Activated B cell treated with CpG ODN at 0.5 μM for 24 hours (primary cell): ENCODE data around the gene TNFRSF14. TPM values are rescaled to one million over a fixed set of nuclear protein-coding genes. Genes with fewer than 3 reads are reported as not detected.
A peak's percentile ranks its signal among the peaks of the same experiment; 100 is the strongest.

Experiments used
- ATAC-seq: fragments of 200-7000 bp; cut with Tn5 transposase; one replicate; pipeline ENCODE4 v1.10.0; 2021; ENCODE audit warnings: low read depth, mild to moderate bottlenecking, moderate library complexity
- CTCF ChIA-PET: fragments of 350-600 bp; sonication (Branson Sonifier 250); formaldehyde crosslinking; loops from one replicate; lab custom pipeline; 2021; ENCODE audit warnings: antibody characterized with exemption; lab: Charles Lee
- POLR2A ChIA-PET: fragments of 350-600 bp; sonication (Branson Sonifier 250); formaldehyde crosslinking; loops from one replicate; lab custom pipeline; 2021; ENCODE audit warnings: antibody characterized with exemption; lab: Charles Lee
- DNase-seq: peaks from one replicate; pipeline ENCODE4 v3.0.0; 2022
- H3K27ac Mint-ChIP-seq: one replicate; pipeline ENCODE4 v1.8.0; 2020; ENCODE audit warnings: mixed read lengths
- H3K27me3 Mint-ChIP-seq: one replicate; pipeline ENCODE4 v1.8.0; 2021; ENCODE audit warnings: mixed read lengths
- H3K36me3 Mint-ChIP-seq: one replicate; pipeline ENCODE4 v1.8.0; 2021; ENCODE audit warnings: low read depth, mixed read lengths
- H3K4me1 Mint-ChIP-seq: one replicate; pipeline ENCODE4 v1.8.0; 2021; ENCODE audit warnings: mixed read lengths
- H3K4me3 Mint-ChIP-seq: one replicate; pipeline ENCODE4 v1.8.0; 2020; ENCODE audit warnings: mild to moderate bottlenecking, mixed read lengths
- H3K9me3 Mint-ChIP-seq: one replicate; pipeline ENCODE4 v1.8.0; 2020; ENCODE audit warnings: mixed read lengths
- CTCF ChIP-seq: fragments of 200-600 bp; IDR thresholded peaks from one replicate; pipeline ENCODE4 v1.8.0; 2022; ENCODE audit warnings: antibody characterized with exemption, mild to moderate bottlenecking
- intact Hi-C: fragments of 100-400 bp; cut with micrococcal nuclease; formaldehyde crosslinking; loops from one replicate; pipeline ENCODE4 v1.15.1; 2024
- total RNA-seq: library from RNA; stranded (reverse); gene quantifications from 2 replicates; pipeline ENCODE4 v1.2.3, GENCODE V29; 2022

Gene TNFRSF14
- total RNA-seq, 1 donor from 2014 or later, result 148 TPM

GRCh38 chr1:2556678-2557481 is 709 bp downstream of the TNFRSF14 start:
- H3K4me1 Mint-ChIP-seq, result peaks cover 50% of the 10 kb centered on the region
- peak overlapping the region; percentile 95 for H3K4me3 Mint-ChIP-seq
- no peak for TF ChIP-seq CTCF
- DNase-seq (no peak), ATAC-seq (peak; percentile 1)
- CTCF ChIA-PET, result interaction anchor here (0.9 to 2.9 kb wide), 4 partner anchors 21 to 362 kb away, joined by 4 to 39 read pairs (median 6); partner anchors contain the start of genes FAAP20 and PRXL2B
- peak overlapping the region; percentile 96 for H3K27ac Mint-ChIP-seq
- no peaks in the 10 kb centered on the region for H3K27me3 Mint-ChIP-seq
- POLR2A ChIA-PET, result interaction anchor here (0.9 to 5.6 kb wide), 17 partner anchors 8 to 325 kb away, joined by 3 to 224 read pairs (median 4); partner anchors contain the start of genes HES5, MORN1, PANK4 and PRXL2B
- intact Hi-C loops, result loop anchor here (1.0 kb wide), 3 partner anchors 9 to 28 kb away; no protein-coding TSS in a partner anchor
- peaks cover 34% of the 10 kb centered on the region for H3K36me3 Mint-ChIP-seq
- no peaks in the 10 kb centered on the region for H3K9me3 Mint-ChIP-seq

GRCh38 chr1:2557482-2558400 is 1.6 kb downstream of the TNFRSF14 start:
- POLR2A ChIA-PET, result interaction anchor here (0.6 to 5.6 kb wide), 9 partner anchors 11 to 282 kb away, joined by 3 to 224 read pairs (median 5); partner anchors contain the start of gene PRXL2B
- DNase-seq, result no peak
- Mint-ChIP-seq H3K4me1 (peaks cover 50% of the 10 kb centered on the region), H3K9me3 (no peaks in the 10 kb centered on the region), H3K4me3 (peak overlapping the region; percentile 95), H3K27ac (peak overlapping the region; percentile 69), H3K36me3 (peaks cover 34% of the 10 kb centered on the region), H3K27me3 (no peaks in the 10 kb centered on the region)
- no peak for TF ChIP-seq CTCF
- no peak for ATAC-seq
- CTCF ChIA-PET, result interaction anchor here (1.7 kb wide), 1 partner anchor 28 kb away, joined by 3 read pairs; no protein-coding TSS in a partner anchor
- intact Hi-C loops, result no loop called here

- no peaks in the 10 kb centered on the region for H3K9me3 Mint-ChIP-seq
- intact Hi-C loops, result no loop called here
- TF ChIP-seq CTCF, result no peak
- ATAC-seq (no peak), DNase-seq (no peak)
- H3K4me1 Mint-ChIP-seq, result peaks cover 50% of the 10 kb centered on the region
- CTCF ChIA-PET, result interaction anchor here (1.7 kb wide), 1 partner anchor 27 kb away, joined by 3 read pairs; no protein-coding TSS in a partner anchor
- H3K4me3 Mint-ChIP-seq, result peak overlapping the region; percentile 95
- POLR2A ChIA-PET, result interaction anchor here (0.6 to 5.6 kb wide), 4 partner anchors 11 to 283 kb away, joined by 3 to 224 read pairs (median 40); partner anchors contain the start of gene PRXL2B
- H3K27ac Mint-ChIP-seq, result no peak overlapping the region
- no peaks in the 10 kb centered on the region for H3K27me3 Mint-ChIP-seq
- H3K36me3 Mint-ChIP-seq, result peaks cover 39% of the 10 kb centered on the region
Observed at GRCh38 chr1:2558420-2558819, 2.2 kb downstream of the TNFRSF14 start.

- H3K27me3 Mint-ChIP-seq, result no peaks in the 10 kb centered on the region
- H3K27ac Mint-ChIP-seq, result no peak overlapping the region
- peaks cover 43% of the 10 kb centered on the region for H3K36me3 Mint-ChIP-seq
- intact Hi-C loops, result no loop called here
- ChIA-PET CTCF (interaction anchor here (1.7 kb wide), 1 partner anchor 26 kb away, joined by 3 read pairs; no protein-coding TSS in a partner anchor), POLR2A (interaction anchor here (1.4 to 5.6 kb wide), 3 partner anchors 12 to 25 kb away, joined by 3 to 224 read pairs (median 74); partner anchors contain the start of gene PRXL2B)
- H3K4me1 Mint-ChIP-seq, result peaks cover 47% of the 10 kb centered on the region
- no peak for DNase-seq
- TF ChIP-seq CTCF, result no peak
- no peaks in the 10 kb centered on the region for H3K9me3 Mint-ChIP-seq
- ATAC-seq, result no peak
- H3K4me3 Mint-ChIP-seq, result peak overlapping the region; percentile 46
Observed at GRCh38 chr1:2558861-2559260, 2.7 kb downstream of the TNFRSF14 start.
